GM18868 (cell line): Measurements from ENCODE around the gene NAPB.

Experiments used
- ATAC-seq: cut with Tn5 transposase; IDR thresholded peaks from one replicate; pipeline ENCODE4 v1.9.1; 2021; ENCODE audit warnings: mild to moderate bottlenecking, moderate library complexity; ENCODE audit not compliant: unreplicated experiment

Gene NAPB

GRCh38 chr20:23407781-23408464, 13.4 kb downstream of the NAPB start:
- peak; percentile 96 for ATAC-seq

- ATAC-seq: no peak
Observed at GRCh38 chr20:23406880-23407279, 14.4 kb downstream of the NAPB start.

- ATAC-seq: no peak
Observed at GRCh38 chr20:23404196-23404595, 17.1 kb downstream of the NAPB start.

GRCh38 chr20:23403751-23404150, 17.5 kb downstream of the NAPB start:
- no peak for ATAC-seq

GRCh38 chr20:23401051-23401450, 20.2 kb downstream of the NAPB start:
- no peak for ATAC-seq

GRCh38 chr20:23399568-23400241, 21.6 kb downstream of the NAPB start:
- ATAC-seq: peak; percentile 65

- no peak for ATAC-seq
Observed at GRCh38 chr20:23397961-23398360, 23.3 kb downstream of the NAPB start.

GRCh38 chr20:23396950-23397627, 24.2 kb downstream of the NAPB start:
- ATAC-seq: no peak

- ATAC-seq: no peak
Observed at GRCh38 chr20:23393996-23394775, 27.1 kb downstream of the NAPB start.

GRCh38 chr20:23391707-23392310, 29.5 kb downstream of the NAPB start:
- ATAC-seq: no peak

GRCh38 chr20:23390091-23390774, 31.1 kb downstream of the NAPB start:
- ATAC-seq: no peak

GRCh38 chr20:23387118-23387443, 34.2 kb downstream of the NAPB start:
- ATAC-seq: no peak

- ATAC-seq: no peak
Observed at GRCh38 chr20:23386304-23387117, 34.8 kb downstream of the NAPB start.

GRCh38 chr20:23381876-23382275, 39.4 kb downstream of the NAPB start:
- no peak for ATAC-seq

GRCh38 chr20:23379772-23380171, 41.5 kb downstream of the NAPB start:
- no peak for ATAC-seq

- ATAC-seq: no peak
Observed at GRCh38 chr20:23375827-23376226, 45.5 kb downstream of the NAPB start.

GRCh38 chr20:23374441-23374840, 46.8 kb downstream of the NAPB start:
- no peak for ATAC-seq

GRCh38 chr20:23371496-23371895, 49.8 kb downstream of the NAPB start:
- ATAC-seq: no peak

- no peak for ATAC-seq
Observed at GRCh38 chr20:23370873-23371272, 50.4 kb downstream of the NAPB start.

- ATAC-seq: no peak
Observed at GRCh38 chr20:23370274-23370673, 51.0 kb downstream of the NAPB start.
